ENCODE data around the gene FNIP1. TPM values are rescaled to one million over a fixed set of nuclear protein-coding genes. Genes with fewer than 3 reads are reported as not detected.
A peak's percentile ranks its signal among the peaks of the same experiment; 100 is the strongest.

FNIP1 gene
- total and polyA plus RNA-seq, 9 of the 15 experiments (the other 6 are each of a cell fraction or from before 2014, with no cell fraction given), result 5.0 to 32.8 (median 18.4) TPM

DNA sequence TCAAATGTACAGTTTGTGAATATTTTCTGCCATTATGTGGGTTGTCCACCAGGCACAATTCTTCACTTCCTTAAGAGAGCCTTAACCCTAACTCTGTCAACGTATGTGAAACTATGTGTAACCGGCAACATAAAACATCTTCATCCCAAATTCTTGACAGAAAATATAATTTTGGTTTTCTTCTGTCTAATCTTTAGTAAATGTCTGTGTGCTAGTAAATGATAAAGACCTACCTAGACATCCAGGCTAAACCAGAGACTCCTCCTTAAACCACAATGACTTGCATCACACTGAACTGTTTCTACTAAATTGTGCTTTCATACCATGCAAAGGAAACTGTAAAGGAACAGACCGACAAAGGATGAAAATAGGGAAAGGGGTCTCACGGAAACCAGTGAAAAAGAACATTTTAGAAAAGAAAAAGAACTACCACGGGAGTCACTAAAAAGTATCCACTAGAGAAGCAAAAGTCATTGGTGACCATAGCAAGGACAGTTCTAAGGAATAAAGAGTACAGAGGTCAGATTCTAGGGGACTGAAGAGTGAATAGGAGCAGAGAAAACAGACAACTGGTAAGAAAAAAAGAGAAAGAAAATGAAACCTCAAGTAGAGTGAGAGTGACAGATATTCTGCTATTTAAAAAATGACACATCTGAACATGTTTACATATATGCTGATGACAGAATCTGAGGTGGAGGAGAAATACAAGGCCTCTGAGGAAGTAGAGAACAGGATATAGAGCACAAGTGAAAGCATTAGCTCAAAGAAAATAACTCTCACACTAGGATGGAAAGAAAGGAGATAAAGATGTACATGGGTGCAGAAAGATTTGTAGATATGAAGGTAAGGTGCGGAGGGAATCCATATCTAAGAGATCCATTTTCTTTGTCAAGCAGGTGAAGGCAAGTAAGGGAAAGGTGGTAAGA is 49.4 kb downstream of the FNIP1 start (continued):
- TF ChIP-seq, protein P1, sequence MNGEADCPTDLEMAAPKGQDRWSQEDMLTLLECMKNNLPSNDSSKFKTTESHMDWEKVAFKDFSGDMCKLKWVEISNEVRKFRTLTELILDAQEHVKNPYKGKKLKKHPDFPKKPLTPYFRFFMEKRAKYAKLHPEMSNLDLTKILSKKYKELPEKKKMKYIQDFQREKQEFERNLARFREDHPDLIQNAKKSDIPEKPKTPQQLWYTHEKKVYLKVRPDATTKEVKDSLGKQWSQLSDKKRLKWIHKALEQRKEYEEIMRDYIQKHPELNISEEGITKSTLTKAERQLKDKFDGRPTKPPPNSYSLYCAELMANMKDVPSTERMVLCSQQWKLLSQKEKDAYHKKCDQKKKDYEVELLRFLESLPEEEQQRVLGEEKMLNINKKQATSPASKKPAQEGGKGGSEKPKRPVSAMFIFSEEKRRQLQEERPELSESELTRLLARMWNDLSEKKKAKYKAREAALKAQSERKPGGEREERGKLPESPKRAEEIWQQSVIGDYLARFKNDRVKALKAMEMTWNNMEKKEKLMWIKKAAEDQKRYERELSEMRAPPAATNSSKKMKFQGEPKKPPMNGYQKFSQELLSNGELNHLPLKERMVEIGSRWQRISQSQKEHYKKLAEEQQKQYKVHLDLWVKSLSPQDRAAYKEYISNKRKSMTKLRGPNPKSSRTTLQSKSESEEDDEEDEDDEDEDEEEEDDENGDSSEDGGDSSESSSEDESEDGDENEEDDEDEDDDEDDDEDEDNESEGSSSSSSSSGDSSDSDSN (IDR thresholded peaks at IDR 0.05; ENCODE audit: borderline replicate concordance in 1 of 2, low read depth in 2 of 2, low read length in 2 of 2), result no peak
- no peak for TF ChIP-seq HCFC1 (IDR thresholded peaks at IDR 0.05; ENCODE audit: low read depth, low read length)
- no peak for TF ChIP-seq RFX5 (IDR thresholded peaks at IDR 0.05; ENCODE audit: low read depth, low read length)
- TF ChIP-seq NELFE (IDR thresholded peaks at IDR 0.05; ENCODE audit: insufficient read depth, insufficient read length), result no peak
- TF ChIP-seq BCOR (IDR thresholded peaks at IDR 0.05), result peak; percentile 57; the same call in 1 of the 2 replicates
- no peak for TF ChIP-seq TAF7 (tag; IDR thresholded peaks at IDR 0.05)
- no peak for TF ChIP-seq STAT5B (CRISPR knock-in tag; IDR thresholded peaks at IDR 0.05)
- no peak for TF ChIP-seq U2AF2 (optimal IDR thresholded peaks at IDR 0.05; ENCODE audit: low read depth, low read length)
- TF ChIP-seq, protein P2, sequence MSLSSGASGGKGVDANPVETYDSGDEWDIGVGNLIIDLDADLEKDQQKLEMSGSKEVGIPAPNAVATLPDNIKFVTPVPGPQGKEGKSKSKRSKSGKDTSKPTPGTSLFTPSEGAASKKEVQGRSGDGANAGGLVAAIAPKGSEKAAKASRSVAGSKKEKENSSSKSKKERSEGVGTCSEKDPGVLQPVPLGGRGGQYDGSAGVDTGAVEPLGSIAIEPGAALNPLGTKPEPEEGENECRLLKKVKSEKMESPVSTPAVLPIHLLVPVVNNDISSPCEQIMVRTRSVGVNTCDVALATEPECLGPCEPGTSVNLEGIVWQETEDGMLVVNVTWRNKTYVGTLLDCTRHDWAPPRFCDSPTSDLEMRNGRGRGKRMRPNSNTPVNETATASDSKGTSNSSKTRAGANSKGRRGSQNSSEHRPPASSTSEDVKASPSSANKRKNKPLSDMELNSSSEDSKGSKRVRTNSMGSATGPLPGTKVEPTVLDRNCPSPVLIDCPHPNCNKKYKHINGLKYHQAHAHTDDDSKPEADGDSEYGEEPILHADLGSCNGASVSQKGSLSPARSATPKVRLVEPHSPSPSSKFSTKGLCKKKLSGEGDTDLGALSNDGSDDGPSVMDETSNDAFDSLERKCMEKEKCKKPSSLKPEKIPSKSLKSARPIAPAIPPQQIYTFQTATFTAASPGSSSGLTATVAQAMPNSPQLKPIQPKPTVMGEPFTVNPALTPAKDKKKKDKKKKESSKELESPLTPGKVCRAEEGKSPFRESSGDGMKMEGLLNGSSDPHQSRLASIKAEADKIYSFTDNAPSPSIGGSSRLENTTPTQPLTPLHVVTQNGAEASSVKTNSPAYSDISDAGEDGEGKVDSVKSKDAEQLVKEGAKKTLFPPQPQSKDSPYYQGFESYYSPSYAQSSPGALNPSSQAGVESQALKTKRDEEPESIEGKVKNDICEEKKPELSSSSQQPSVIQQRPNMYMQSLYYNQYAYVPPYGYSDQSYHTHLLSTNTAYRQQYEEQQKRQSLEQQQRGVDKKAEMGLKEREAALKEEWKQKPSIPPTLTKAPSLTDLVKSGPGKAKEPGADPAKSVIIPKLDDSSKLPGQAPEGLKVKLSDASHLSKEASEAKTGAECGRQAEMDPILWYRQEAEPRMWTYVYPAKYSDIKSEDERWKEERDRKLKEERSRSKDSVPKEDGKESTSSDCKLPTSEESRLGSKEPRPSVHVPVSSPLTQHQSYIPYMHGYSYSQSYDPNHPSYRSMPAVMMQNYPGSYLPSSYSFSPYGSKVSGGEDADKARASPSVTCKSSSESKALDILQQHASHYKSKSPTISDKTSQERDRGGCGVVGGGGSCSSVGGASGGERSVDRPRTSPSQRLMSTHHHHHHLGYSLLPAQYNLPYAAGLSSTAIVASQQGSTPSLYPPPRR (CRISPR knock-in tag; IDR thresholded peaks at IDR 0.05; ENCODE audit: borderline replicate concordance), result no peak
- no peak; the same call in 1 of the 2 replicates for TF ChIP-seq ZNF175 (CRISPR knock-in tag; IDR thresholded peaks at IDR 0.05; ENCODE audit: low read depth)
- no peak for TF ChIP-seq ERF (CRISPR knock-in tag; IDR thresholded peaks at IDR 0.05)
- TF ChIP-seq, protein P3, sequence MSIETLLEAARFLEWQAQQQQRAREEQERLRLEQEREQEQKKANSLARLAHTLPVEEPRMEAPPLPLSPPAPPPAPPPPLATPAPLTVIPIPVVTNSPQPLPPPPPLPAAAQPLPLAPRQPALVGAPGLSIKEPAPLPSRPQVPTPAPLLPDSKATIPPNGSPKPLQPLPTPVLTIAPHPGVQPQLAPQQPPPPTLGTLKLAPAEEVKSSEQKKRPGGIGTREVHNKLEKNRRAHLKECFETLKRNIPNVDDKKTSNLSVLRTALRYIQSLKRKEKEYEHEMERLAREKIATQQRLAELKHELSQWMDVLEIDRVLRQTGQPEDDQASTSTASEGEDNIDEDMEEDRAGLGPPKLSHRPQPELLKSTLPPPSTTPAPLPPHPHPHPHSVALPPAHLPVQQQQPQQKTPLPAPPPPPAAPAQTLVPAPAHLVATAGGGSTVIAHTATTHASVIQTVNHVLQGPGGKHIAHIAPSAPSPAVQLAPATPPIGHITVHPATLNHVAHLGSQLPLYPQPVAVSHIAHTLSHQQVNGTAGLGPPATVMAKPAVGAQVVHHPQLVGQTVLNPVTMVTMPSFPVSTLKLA (conservative IDR thresholded peaks at IDR 0.05), result peak in 1 of 2 experiments; percentile 49; a peak in 1 of 4 replicates
- TF ChIP-seq PPARD (CRISPR knock-in tag; IDR thresholded peaks at IDR 0.05), result no peak
- TF ChIP-seq HDAC2 (IDR thresholded peaks at IDR 0.05), result peak; percentile 86
- peak; percentile 64; the same call in 1 of the 2 replicates for TF ChIP-seq PHB2 (IDR thresholded peaks at IDR 0.05; ENCODE audit: low read depth)

All from K562 (cell line).